Spleen (tissue), 7 donors: ENCODE results near the gene BBS12.

ENCODE experiments used
- POLR2A ChIP-seq, 3 donors: fragments of 450-650 bp; IDR thresholded peaks; one replicate each; pipeline ENCODE4 v1.5.1; 2017; ENCODE audit warnings: antibody characterized with exemption in 3 of 3, mild to moderate bottlenecking in 1 of 3
- TF ChIP-seq, protein P1 (sequence below), 11 experiments: fragments of 200-600 bp in 7 of 11; fragments of 450-650 bp in 4 of 11; sonication (generic) in 4 of 11; IDR thresholded peaks in 8 of 11; conservative IDR thresholded peaks in 3 of 11; 1 replicate in 7 of 11; 2 replicates in 4 of 11; pipeline versions ENCODE4 v1.4.0 to v1.8.0; 2016 to 2021; ENCODE audit warnings: antibody characterized with exemption in 11 of 11, inconsistent platforms in 4 of 11, mild to moderate bottlenecking in 1 of 11
- donor health status: DM: no; HTN: no; CAD: no; lungs with moderate emphysema.
- donor health status: DM: no; HTN: no; CAD: no.
- donor health status: DM: no; HTN: no; CAD: no.

DNA sequence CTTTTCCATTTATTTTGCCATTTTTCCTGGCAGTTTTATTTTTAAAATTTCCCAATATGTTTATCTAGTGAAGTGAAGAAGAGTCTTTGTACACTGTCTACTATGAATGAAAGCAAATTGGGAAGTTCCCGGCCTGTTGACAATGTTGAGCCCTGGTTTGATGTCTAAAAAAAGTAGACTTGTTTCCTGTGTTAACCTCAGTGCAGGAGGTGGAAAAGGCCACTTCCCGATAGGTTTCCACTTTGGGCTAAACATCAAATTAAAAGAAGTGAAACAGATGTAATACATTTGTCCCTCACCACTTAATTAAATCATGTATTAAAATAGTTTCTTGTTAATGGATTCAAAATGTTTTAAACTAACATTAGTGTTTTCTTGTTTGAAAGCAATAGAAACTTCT, 30.0 kb downstream of the BBS12 start:
- TF ChIP-seq, protein P1, sequence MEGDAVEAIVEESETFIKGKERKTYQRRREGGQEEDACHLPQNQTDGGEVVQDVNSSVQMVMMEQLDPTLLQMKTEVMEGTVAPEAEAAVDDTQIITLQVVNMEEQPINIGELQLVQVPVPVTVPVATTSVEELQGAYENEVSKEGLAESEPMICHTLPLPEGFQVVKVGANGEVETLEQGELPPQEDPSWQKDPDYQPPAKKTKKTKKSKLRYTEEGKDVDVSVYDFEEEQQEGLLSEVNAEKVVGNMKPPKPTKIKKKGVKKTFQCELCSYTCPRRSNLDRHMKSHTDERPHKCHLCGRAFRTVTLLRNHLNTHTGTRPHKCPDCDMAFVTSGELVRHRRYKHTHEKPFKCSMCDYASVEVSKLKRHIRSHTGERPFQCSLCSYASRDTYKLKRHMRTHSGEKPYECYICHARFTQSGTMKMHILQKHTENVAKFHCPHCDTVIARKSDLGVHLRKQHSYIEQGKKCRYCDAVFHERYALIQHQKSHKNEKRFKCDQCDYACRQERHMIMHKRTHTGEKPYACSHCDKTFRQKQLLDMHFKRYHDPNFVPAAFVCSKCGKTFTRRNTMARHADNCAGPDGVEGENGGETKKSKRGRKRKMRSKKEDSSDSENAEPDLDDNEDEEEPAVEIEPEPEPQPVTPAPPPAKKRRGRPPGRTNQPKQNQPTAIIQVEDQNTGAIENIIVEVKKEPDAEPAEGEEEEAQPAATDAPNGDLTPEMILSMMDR (IDR thresholded peaks at IDR 0.05 in 8 of 11, conservative IDR thresholded peaks at IDR 0.05 in 3 of 11): no peak
- no peak for TF ChIP-seq POLR2A (IDR thresholded peaks at IDR 0.05)
